Coronary artery (tissue), 2 donors: Measurements from ENCODE around the gene SRRM4.

Experiments
- DNase-seq: peaks from one replicate; pipeline ENCODE4 v3.0.0-alpha.2; 2017; ENCODE audit warnings: low spot score
- H3K27ac ChIP-seq, 2 donors: fragments of 200-600 bp; sonication (generic); one replicate each; pipeline ENCODE4 v1.5.1; 2016 to 2019
- H3K4me3 ChIP-seq: fragments of 200-600 bp; sonication (generic); 2 replicates; pipeline ENCODE4 v1.5.1; 2016; ENCODE audit warnings: mild to moderate bottlenecking, moderate library complexity
- TF ChIP-seq, protein P1 (sequence below): fragments of 200-600 bp; sonication (generic); IDR thresholded peaks from one replicate; pipeline ENCODE4 v1.5.1; 2019; ENCODE audit warnings: antibody characterized with exemption

The SRRM4 gene

DNA sequence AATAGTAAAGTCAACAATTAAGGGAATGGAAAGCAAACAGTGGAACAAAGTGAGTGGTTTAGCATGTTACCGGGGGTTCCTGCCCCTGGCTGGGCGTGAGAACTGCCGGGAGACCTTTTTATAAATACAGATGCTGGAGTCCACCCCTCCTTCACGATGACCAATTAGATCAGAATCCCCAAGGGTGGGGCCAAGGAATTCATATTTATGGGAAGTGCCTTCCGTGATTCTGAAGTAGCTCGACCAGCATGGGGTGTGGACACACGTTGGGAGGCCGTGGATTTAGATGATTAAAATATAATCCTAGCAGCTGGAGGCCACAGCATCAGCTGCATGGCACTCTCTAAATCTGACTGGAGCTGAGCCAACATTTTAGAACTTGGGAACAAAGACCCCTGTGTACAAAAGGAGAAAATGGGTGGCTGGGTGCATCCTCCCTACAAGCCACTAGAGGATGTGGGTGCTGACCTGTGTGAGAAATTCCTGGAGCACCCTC, 87.9 kb downstream of the SRRM4 start:
- Histone ChIP-seq H3K4me3 (no peak overlapping the region), H3K27ac (no peak overlapping the region)
- DNase-seq: no peak
- TF ChIP-seq, protein P1, sequence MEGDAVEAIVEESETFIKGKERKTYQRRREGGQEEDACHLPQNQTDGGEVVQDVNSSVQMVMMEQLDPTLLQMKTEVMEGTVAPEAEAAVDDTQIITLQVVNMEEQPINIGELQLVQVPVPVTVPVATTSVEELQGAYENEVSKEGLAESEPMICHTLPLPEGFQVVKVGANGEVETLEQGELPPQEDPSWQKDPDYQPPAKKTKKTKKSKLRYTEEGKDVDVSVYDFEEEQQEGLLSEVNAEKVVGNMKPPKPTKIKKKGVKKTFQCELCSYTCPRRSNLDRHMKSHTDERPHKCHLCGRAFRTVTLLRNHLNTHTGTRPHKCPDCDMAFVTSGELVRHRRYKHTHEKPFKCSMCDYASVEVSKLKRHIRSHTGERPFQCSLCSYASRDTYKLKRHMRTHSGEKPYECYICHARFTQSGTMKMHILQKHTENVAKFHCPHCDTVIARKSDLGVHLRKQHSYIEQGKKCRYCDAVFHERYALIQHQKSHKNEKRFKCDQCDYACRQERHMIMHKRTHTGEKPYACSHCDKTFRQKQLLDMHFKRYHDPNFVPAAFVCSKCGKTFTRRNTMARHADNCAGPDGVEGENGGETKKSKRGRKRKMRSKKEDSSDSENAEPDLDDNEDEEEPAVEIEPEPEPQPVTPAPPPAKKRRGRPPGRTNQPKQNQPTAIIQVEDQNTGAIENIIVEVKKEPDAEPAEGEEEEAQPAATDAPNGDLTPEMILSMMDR: no peak

DNA sequence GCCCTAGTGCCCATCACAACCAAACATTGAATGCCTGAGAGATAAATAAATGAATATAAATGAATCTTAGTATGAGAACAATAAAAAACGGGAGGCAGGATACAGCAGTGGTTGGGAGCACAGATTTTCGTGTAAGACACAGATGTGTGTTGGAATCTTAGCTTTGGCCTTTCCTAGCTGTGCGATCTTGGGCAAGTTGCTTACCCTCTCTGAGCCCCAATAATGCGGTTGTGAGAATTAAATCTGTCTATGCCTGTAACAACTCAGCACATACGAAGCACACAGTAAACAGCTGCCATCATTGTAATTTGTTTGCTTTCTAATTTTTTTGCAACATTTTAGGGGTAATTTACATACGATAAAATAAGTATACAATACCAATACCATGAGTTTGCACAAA, 89.8 kb downstream of the SRRM4 start:
- H3K4me3 ChIP-seq: no peak overlapping the region
- H3K27ac ChIP-seq: no peak overlapping the region
- TF ChIP-seq, protein P1: no peak
- no peak for DNase-seq

DNA sequence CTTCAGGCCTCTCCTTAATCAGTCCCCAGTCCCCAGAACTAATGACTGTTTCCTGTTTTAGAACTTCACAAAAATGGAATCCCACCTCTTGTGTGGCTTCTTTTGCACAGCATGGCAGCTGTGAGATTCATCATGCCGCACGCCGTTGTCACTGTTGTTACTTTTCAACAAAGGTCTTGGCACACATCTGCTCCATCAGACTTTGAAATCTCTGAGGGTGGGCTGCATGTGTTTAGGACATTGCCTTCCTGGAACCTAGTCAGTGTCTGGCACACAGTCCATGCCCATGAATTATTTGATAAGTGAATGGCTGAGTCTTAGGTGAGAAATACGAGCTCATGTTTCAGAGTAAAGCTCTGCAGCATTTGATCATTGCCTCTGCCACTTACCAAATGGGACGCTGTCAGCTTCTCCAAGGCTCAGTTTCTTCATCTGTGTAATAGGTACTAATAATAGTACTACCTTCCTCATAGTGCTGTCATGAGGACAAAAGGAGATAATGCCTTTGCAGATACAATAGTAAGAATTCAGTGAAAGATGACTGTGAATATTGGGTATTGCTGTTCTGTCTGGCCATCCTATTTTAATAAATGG, 90.4 kb downstream of the SRRM4 start:
- no peak for DNase-seq
- TF ChIP-seq, protein P1: no peak
- Histone ChIP-seq H3K4me3 (no peak overlapping the region), H3K27ac (no peak overlapping the region)

DNA sequence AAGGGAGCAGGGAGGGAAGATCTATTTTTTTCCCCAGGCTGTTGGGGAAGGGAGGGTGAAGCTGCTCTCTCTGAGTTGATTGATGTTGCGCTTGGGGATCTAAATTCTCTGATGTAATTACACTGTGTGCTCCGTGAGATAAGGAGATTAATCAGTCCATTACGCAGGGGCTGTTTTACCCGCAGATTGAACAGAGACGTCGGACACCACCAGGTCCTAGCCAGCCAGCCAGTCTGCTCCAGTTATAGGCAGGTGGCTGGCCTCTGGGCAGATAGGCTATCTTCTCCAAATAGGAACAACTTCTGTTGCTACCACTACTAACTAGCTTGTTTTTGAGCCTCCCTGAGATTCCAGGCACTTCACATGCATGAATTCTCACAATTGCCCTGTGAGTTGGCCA, 91.1 kb downstream of the SRRM4 start:
- TF ChIP-seq, protein P1: no peak
- no peak for DNase-seq
- Histone ChIP-seq H3K4me3 (no peak overlapping the region), H3K27ac (no peak overlapping the region)

DNA sequence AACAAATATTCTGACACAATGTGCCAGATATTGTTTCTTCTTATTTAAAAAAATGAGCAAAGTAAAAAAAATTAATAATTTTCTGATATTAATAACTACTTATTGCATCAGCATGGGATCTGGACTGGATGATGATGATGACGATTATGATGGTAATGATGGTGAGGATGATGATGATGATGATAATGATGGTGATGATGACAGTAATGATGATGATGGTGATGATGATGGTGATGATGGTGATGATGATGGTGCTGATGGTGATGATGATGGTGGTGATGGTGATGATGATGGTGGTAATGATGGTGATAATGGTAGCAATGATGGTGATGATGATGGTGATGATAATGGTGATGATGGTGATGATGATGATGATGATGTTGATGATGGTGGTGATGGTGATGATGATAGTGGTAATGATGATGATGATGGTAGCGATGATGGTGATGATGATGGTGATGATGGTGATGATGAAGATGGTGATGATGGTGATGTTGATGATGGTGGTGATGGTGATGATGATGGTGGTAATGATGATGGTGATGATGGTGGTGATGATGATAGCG, 94.0 kb downstream of the SRRM4 start:
- DNase-seq: no peak
- Histone ChIP-seq H3K27ac (no peak overlapping the region), H3K4me3 (no peak overlapping the region)
- TF ChIP-seq, protein P1: no peak

DNA sequence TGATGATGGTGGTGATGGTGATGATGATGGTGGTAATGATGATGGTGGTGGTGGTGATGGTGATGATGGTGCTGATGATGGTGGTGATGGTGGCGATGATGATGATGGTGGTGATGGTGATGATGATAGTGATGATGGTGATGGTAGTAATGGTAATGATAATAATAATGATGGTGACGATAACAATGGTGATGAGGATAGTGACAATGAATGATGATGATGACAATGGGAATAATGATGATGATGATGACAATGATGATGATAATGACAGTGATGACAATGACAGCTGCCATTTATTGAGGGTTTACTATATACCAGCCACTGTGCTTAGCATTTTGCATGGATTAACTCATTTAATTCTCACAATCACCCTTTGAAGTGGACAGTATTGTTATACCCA, 94.6 kb downstream of the SRRM4 start:
- H3K4me3 ChIP-seq: no peak overlapping the region
- TF ChIP-seq, protein P1: no peak

DNA sequence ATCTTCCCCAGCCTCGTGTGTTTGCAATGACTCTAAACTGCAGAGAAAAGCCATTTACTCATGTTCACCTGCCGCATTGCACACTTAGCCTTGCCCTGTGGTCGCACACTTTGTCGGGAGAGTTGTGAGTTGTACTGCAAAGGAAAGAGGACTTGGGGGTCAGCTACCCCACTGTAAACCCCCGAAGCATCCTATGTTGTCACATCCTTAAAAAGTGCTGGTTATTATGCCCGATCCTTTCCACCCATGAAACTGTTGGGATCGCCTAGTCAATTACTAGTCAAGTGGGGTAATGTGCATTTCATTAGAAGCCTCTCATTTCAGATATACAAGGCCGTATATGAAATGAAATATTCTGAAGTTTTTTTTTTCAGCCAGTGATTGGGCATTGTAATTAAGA, 98.2 kb downstream of the SRRM4 start:
- no peak overlapping the region for H3K4me3 ChIP-seq
- no peak for DNase-seq
- TF ChIP-seq, protein P1: no peak
- H3K27ac ChIP-seq: no peak overlapping the region

More for the DNA sequence above, 94.6 kb downstream of the SRRM4 start:
- DNase-seq: no peak
- H3K27ac ChIP-seq: no peak overlapping the region
